Heart left ventricle (tissue), 16 donors: ENCODE results near the gene ACTL6B. TPM values are rescaled to one million over a fixed set of nuclear protein-coding genes. Genes with fewer than 3 reads are reported as not detected.

Experiments
- ATAC-seq, 4 donors: fragments of 200-7000 bp; cut with Tn5 transposase; one replicate each; pipeline ENCODE4 v1.9.1; 2020 to 2022; ENCODE audit warnings: moderate library complexity in 4 of 4, mild to moderate bottlenecking in 3 of 4, moderate number of reproducible peaks in 1 of 4
- DNase-seq, 5 donors: peaks; one replicate each; pipeline ENCODE4 v3.0.0-alpha.2; 2020
- H3K27ac ChIP-seq, 12 donors: fragments of 200-600 bp; sonication (generic) in 4 of 12; one replicate each; pipeline versions ENCODE4 v1.5.0 to v1.8.0; 2016 to 2022; ENCODE audit warnings: mild to moderate bottlenecking in 2 of 12
- H3K27me3 ChIP-seq, 9 donors: fragments of 200-600 bp; sonication (generic) in 2 of 9; one replicate each; pipeline versions ENCODE4 v1.5.1 to v1.8.0; 2016 to 2022; ENCODE audit warnings: mild to moderate bottlenecking in 3 of 9
- H3K36me3 ChIP-seq, 9 donors: fragments of 200-600 bp; sonication (generic) in 2 of 9; one replicate each; pipeline versions ENCODE4 v1.5.0 to v1.8.0; 2018 to 2022; ENCODE audit warnings: mild to moderate bottlenecking in 2 of 9
- H3K4me1 ChIP-seq, 12 donors: fragments of 200-600 bp; sonication (generic) in 4 of 12; one replicate each; pipeline versions ENCODE4 v1.5.0 to v1.8.0; 2016 to 2022; ENCODE audit warnings: mild to moderate bottlenecking in 3 of 12
- H3K4me3 ChIP-seq, 12 donors: fragments of 200-600 bp; sonication (generic) in 4 of 12; one replicate each; pipeline versions ENCODE4 v1.5.0 to v1.8.0; 2017 to 2022; ENCODE audit warnings: mild to moderate bottlenecking in 9 of 12, moderate library complexity in 4 of 12
- H3K9me3 ChIP-seq, 12 donors: fragments of 200-600 bp; sonication (generic) in 4 of 12; one replicate each; pipeline versions ENCODE4 v1.5.0 to v1.8.0; 2016 to 2022; ENCODE audit warnings: mild to moderate bottlenecking in 1 of 12
- POLR2A ChIP-seq, 2 donors: fragments of 450-650 bp; IDR thresholded peaks; one replicate each; pipeline ENCODE4 v1.6.1; 2017; ENCODE audit warnings: antibody characterized with exemption in 2 of 2, mild to moderate bottlenecking in 2 of 2, moderate library complexity in 2 of 2
- WGBS, 4 donors: extraction: QIAGEN DNeasy Blood & Tissue Kit in 2 of 4; methylation state at CpG; one replicate each; pipeline versions ENCODE4 v1.1.5 to v1.1.7; 2013 to 2018; 5-methylcytosine and 5-hydroxymethylcytosine counted together
- intact Hi-C, 10 donors: fragments of 100-400 bp; cut with DNase I; formaldehyde crosslinking; loops; one replicate each; pipeline versions ENCODE4 v1.11.1 to v1.14.2; 2022
- polyA plus RNA-seq, 2 donors: library from polyadenylated mRNA; stranded (reverse); fragments of 200-250 nt; gene quantifications; one replicate each; pipeline ENCODE4 v1.2.3, GENCODE V29; 2013
- total RNA-seq, 9 donors: library from RNA; depleted of rRNA in 2 of 9; stranded (reverse); fragments of >200 nt in 2 of 9; fragmentation: NEBNext Ultra II Directional in 3 of 9; extraction: Animal tissue kit (Norgen Biotek cat#: 25700) in 3 of 9; gene quantifications; one replicate each; pipeline versions ENCODE4 v1.1.0 to v1.2.4, GENCODE V29; 2016 to 2023
- TF ChIP-seq, protein P1 (sequence below), 12 donors: fragments of 200-600 bp; sonication (generic) in 4 of 12; IDR thresholded peaks; one replicate each; pipeline versions ENCODE4 v1.5.0 to v1.8.0; 2018 to 2022; ENCODE audit warnings: antibody characterized with exemption in 12 of 12, mild to moderate bottlenecking in 5 of 12
- donor health status: ischemic (EF 13 %, LVEDD 7.1; RV severe dilation, severe dysfunction).
- donor health status: healthy with polysubstance abuse.
- donor health status: DM: no; HTN: yes; CAD: no.
- donor health status: DM: no; HTN: no; CAD: no.
- donor health status: ischemic (EF 25% LVEDD 6.9; RV normal size, moderate dysfunction).
- donor health status: ischemic (EF 25% LVEDD 5.7; RV mildly dilated, moderate dysfunction).
- donor health status: healthy.
- donor health status: DM: yes; HTN: yes; CAD: no.
- donor health status: ischemic (EF 35%, LVEDD 5.7; RV mildly dilated, moderate dysfunction).
- donor health status: nonischemic (EF 11% LVEDD 7.7; RV severe dilation, severe dysfunction).
- donor health status: DM: yes; HTN: yes; CAD: no.
- donor health status: PGD.
- donor health status: ischemic (EF 29% LVEDD 5.4; RV normal size, mild dysfunction).
- donor health status: nonischemic (EF 23%, LVEDD 6.1; RV moderate dilation, normal function).

The ACTL6B gene
- total and polyA plus RNA-seq, 11 donors = not detected

DNA sequence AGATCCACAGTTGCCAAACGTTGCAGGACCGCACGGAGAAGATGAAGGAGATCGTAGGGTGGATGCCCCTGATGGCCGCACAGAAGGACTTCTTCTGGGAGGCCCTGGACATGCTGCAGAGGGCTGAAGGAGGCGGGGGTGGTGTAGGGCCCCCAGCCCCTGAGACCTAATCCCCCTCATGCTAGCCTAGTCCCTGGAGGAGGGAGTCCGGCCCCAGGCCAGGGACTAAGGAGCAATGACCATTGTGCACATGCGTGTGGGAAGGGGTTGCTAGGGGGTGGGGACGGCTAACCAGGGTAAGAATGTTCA is 55.6 kb downstream of the ACTL6B start:
- Histone ChIP-seq H3K27me3 (no peaks in the 10 kb centered on the region), H3K4me1 (peaks cover 0 to 30% (median 10%) of the 10 kb centered on the region in 12 donors), H3K4me3 (no peak overlapping the region), H3K9me3 (no peaks in the 10 kb centered on the region), H3K27ac (no peak overlapping the region), H3K36me3 (no peaks in the 10 kb centered on the region)
- intact Hi-C loops = loop anchor here in 1 of 10 donors (5.0 kb wide), 1 partner anchor 92 kb away; the partner anchor contains the start of gene GIGYF1
- DNase-seq = no peak
- no peak for ATAC-seq
- 77 to 93% (median 87%) methylated on average over 6 to 9 of the region's 9 CpGs for WGBS, 4 donors
- TF ChIP-seq POLR2A (IDR thresholded peaks at IDR 0.05) = no peak
- TF ChIP-seq, protein P1, sequence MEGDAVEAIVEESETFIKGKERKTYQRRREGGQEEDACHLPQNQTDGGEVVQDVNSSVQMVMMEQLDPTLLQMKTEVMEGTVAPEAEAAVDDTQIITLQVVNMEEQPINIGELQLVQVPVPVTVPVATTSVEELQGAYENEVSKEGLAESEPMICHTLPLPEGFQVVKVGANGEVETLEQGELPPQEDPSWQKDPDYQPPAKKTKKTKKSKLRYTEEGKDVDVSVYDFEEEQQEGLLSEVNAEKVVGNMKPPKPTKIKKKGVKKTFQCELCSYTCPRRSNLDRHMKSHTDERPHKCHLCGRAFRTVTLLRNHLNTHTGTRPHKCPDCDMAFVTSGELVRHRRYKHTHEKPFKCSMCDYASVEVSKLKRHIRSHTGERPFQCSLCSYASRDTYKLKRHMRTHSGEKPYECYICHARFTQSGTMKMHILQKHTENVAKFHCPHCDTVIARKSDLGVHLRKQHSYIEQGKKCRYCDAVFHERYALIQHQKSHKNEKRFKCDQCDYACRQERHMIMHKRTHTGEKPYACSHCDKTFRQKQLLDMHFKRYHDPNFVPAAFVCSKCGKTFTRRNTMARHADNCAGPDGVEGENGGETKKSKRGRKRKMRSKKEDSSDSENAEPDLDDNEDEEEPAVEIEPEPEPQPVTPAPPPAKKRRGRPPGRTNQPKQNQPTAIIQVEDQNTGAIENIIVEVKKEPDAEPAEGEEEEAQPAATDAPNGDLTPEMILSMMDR (IDR thresholded peaks at IDR 0.05) = no peak

DNA sequence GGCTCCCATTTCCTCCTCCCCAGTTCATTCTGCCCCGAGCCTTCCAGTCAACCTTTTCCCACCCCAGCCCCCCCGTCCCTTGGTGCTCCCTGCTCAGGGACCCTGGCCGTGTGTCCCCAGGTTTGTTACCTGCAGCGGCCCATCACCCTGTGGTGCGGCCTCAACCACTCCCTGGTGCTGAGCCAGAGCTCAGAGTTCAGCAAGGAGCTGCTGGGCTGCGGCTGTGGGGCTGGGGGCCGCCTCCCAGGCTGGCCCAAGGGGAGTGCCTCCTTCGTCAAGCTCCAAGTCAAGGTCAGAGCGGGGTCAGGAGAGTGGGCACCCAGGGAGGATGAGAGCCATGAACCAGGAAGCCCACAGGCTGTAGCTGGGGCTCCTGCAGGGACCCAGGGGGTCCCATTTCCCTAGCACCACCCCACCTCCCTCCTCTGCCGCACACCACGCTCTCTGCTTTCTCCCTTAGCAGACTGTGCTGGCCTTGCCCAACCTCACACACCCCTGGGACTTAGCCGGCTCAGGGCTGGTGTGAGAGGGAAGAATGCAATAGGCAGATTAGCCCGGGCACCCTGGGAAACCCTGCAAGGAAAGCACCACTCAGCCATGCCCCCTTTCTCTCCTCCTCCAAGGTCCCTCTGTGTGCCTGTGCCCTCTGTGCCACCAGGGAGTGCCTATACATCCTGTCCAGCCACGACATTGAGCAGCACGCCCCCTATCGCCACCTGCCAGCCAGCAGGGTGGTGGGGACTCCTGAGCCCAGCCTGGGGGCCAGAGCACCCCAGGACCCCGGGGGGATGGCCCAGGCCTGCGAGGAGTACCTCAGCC is 56.1 kb downstream of the ACTL6B start:
- H3K36me3 ChIP-seq = no peaks in the 10 kb centered on the region
- DNase-seq (no peak), ATAC-seq (no peak)
- intact Hi-C loops = loop anchor here in 1 of 10 donors (5.0 kb wide), 1 partner anchor 92 kb away; the partner anchor contains the start of gene GIGYF1
- H3K27me3 ChIP-seq = no peaks in the 10 kb centered on the region
- peaks cover 0 to 24% (median 6%) of the 10 kb centered on the region in 12 donors for H3K4me1 ChIP-seq
- H3K4me3 ChIP-seq = no peak overlapping the region
- 50 to 77% (median 74%) methylated on average over 12 to 18 of the region's 18 CpGs for WGBS, 4 donors
- no peaks in the 10 kb centered on the region for H3K9me3 ChIP-seq
- no peak overlapping the region for H3K27ac ChIP-seq
- TF ChIP-seq POLR2A (IDR thresholded peaks at IDR 0.05) = no peak
- TF ChIP-seq, protein P1 (IDR thresholded peaks at IDR 0.05) = no peak

DNA sequence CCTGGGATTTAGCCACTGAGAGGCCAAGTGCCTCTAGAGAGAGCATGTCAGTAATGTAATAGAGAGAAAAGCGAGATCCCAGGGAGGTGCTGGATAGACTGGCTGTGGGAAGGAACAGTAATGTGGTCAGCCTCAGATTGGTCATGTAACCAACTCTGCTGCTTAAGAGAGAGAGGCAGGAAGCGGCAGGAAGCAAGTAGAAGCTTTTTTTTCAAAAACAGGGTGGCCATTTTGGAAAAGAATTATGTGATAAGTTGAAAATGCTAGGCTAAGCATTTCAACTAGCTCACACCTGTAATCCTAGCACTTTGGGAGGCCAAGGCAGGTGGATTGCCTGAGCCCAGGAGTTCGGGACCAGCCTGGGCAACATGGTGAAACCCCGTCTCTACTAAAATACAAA is 57.8 kb downstream of the ACTL6B start:
- H3K4me1 ChIP-seq = peaks cover 0 to 9% (median 0%) of the 10 kb centered on the region in 12 donors
- ATAC-seq (no peak), DNase-seq (no peak)
- intact Hi-C loops = no loop called here
- no peak overlapping the region for H3K4me3 ChIP-seq
- H3K27me3 ChIP-seq = no peaks in the 10 kb centered on the region
- WGBS, 4 donors = 85 to 93% (median 89%) methylated on average over 4 of the region's 4 CpGs
- H3K9me3 ChIP-seq = no peaks in the 10 kb centered on the region
- TF ChIP-seq POLR2A (IDR thresholded peaks at IDR 0.05) = no peak
- TF ChIP-seq, protein P1 (IDR thresholded peaks at IDR 0.05) = no peak
- no peaks in the 10 kb centered on the region for H3K36me3 ChIP-seq
- no peak overlapping the region for H3K27ac ChIP-seq

DNA sequence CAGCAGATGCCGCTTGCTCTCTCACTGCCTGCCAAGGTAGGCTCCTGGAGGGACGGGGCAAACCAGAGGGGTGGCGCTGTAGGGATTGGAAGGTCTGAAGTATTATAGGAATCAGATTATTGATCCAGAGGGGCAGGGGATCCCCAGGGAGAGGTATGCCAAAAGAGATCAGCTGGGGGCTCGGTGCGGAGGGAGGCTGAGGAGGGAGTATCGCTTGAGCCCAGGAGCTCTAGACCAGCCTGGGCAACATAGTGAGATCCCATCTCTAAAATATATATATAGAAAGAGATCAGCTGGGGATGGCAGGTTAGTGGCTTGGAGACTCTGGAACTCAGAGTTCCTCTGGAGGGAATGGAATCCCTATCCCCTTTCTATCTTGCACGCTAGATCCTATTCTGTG is 61.1 kb downstream of the ACTL6B start:
- no peak for ATAC-seq
- intact Hi-C loops = no loop called here
- no peaks in the 10 kb centered on the region for H3K36me3 ChIP-seq

More for the DNA sequence above, 61.1 kb downstream of the ACTL6B start:
- H3K4me3 ChIP-seq = no peak overlapping the region
- no peak for TF ChIP-seq POLR2A (IDR thresholded peaks at IDR 0.05)
- TF ChIP-seq, protein P1 (IDR thresholded peaks at IDR 0.05) = no peak
- WGBS, 4 donors = 92 to 98% (median 97%) methylated on average over 7 of the region's 7 CpGs
- no peaks in the 10 kb centered on the region for H3K27me3 ChIP-seq
- H3K27ac ChIP-seq = no peak overlapping the region
- peaks cover 0 to 11% (median 4%) of the 10 kb centered on the region in 12 donors for H3K4me1 ChIP-seq
- no peaks in the 10 kb centered on the region for H3K9me3 ChIP-seq
- DNase-seq = no peak

Other genes with a start within 250 kb of the ACTL6B start
- gene ZCWPW1, start 227.7 kb downstream of the ACTL6B start, total RNA-seq = 1 to 10 TPM; 2.8 to 6.2 (median 3.7) TPM
- gene ZCWPW1, start 227.7 kb downstream of the ACTL6B start, polyA plus RNA-seq = 1 to 10 TPM; 5.1 to 6.4 TPM
- 10 to 100 TPM; 15.8 to 30.3 (median 21.5) TPM for gene MEPCE, start 226.6 kb downstream of the ACTL6B start, total RNA-seq
- 10 to 100 TPM; 14.6 to 24.5 TPM for gene MEPCE, start 226.6 kb downstream of the ACTL6B start, polyA plus RNA-seq
- 10 to 100 TPM in 8 of 9 donors, 1 to 10 TPM in 1; 9.6 to 26.8 (median 12.4) TPM for gene PPP1R35, start 220.0 kb downstream of the ACTL6B start, total RNA-seq
- gene PPP1R35, start 220.0 kb downstream of the ACTL6B start, polyA plus RNA-seq = 10 to 100 TPM; 17.7 to 28.4 TPM
- gene SPACDR, start 192.2 kb downstream of the ACTL6B start, total RNA-seq = under 1 TPM in 5 of 9 donors, not detected in 4; 0.27 to 0.77 (median 0.39) TPM
- under 1 TPM; 0.61 to 0.78 TPM for gene SPACDR, start 192.2 kb downstream of the ACTL6B start, polyA plus RNA-seq
- gene TSC22D4, start 177.2 kb downstream of the ACTL6B start, total RNA-seq = 10 to 100 TPM; 41.8 to 55.5 (median 49.0) TPM
- gene TSC22D4, start 177.2 kb downstream of the ACTL6B start, polyA plus RNA-seq = 10 to 100 TPM; 42.2 to 47.0 TPM
- gene NYAP1, start 172.5 kb downstream of the ACTL6B start, total RNA-seq = 1 to 10 TPM in 1 of 9 donors, under 1 TPM in 5, not detected in 3; 0.16 to 1.1 (median 0.35) TPM
- under 1 TPM; 0.42 to 0.50 TPM for gene NYAP1, start 172.5 kb downstream of the ACTL6B start, polyA plus RNA-seq
- gene AGFG2, start 117.2 kb downstream of the ACTL6B start, total RNA-seq = 10 to 100 TPM; 24.1 to 36.9 (median 32.8) TPM
- gene AGFG2, start 117.2 kb downstream of the ACTL6B start, polyA plus RNA-seq = 10 to 100 TPM; 12.5 to 30.8 TPM
- gene SAP25, start 82.5 kb downstream of the ACTL6B start, total RNA-seq = 1 to 10 TPM in 2 of 9 donors, under 1 TPM in 3, not detected in 4; 0.35 to 2.3 (median 0.72) TPM
- under 1 TPM; 0.30 to 0.65 TPM for gene SAP25, start 82.5 kb downstream of the ACTL6B start, polyA plus RNA-seq
- 10 to 100 TPM; 18.5 to 46.6 (median 29.2) TPM for gene LRCH4, start 70.3 kb downstream of the ACTL6B start, total RNA-seq
- gene LRCH4, start 70.3 kb downstream of the ACTL6B start, polyA plus RNA-seq = 10 to 100 TPM; 34.1 to 42.0 TPM
- gene FBXO24, start 70.1 kb downstream of the ACTL6B start, total RNA-seq = under 1 TPM in 6 of 9 donors, not detected in 3; 0.11 to 0.75 (median 0.48) TPM
- under 1 TPM in 1 of 2 donors, not detected in 1; 0.14 TPM for gene FBXO24, start 70.1 kb downstream of the ACTL6B start, polyA plus RNA-seq
- 10 to 100 TPM; 15.7 to 68.1 (median 28.3) TPM for gene PCOLCE, start 54.1 kb downstream of the ACTL6B start, total RNA-seq
- gene PCOLCE, start 54.1 kb downstream of the ACTL6B start, polyA plus RNA-seq = 10 to 100 TPM; 33.5 to 35.4 TPM
- gene MOSPD3, start 43.9 kb downstream of the ACTL6B start, total RNA-seq = 10 to 100 TPM in 5 of 9 donors, 1 to 10 TPM in 4; 6.7 to 13.8 (median 10.4) TPM
- 10 to 100 TPM; 10.4 to 12.3 TPM for gene MOSPD3, start 43.9 kb downstream of the ACTL6B start, polyA plus RNA-seq
- under 1 TPM in 4 of 9 donors, not detected in 5; 0.15 to 0.59 (median 0.45) TPM for gene TFR2, start 14.9 kb downstream of the ACTL6B start, total RNA-seq
- gene TFR2, start 14.9 kb downstream of the ACTL6B start, polyA plus RNA-seq = under 1 TPM; 0.08 to 0.37 TPM
- 100 to 1,000 TPM in 7 of 9 donors, 10 to 100 TPM in 2; 94.8 to 188 (median 122) TPM for gene GNB2, start 17.3 kb upstream of the ACTL6B start, total RNA-seq
- 100 to 1,000 TPM in 1 of 2 donors, 10 to 100 TPM in 1; 48.0 to 199 TPM for gene GNB2, start 17.3 kb upstream of the ACTL6B start, polyA plus RNA-seq
- 10 to 100 TPM; 14.1 to 31.7 (median 23.2) TPM for gene GIGYF1, start 37.8 kb upstream of the ACTL6B start, total RNA-seq
- gene GIGYF1, start 37.8 kb upstream of the ACTL6B start, polyA plus RNA-seq = 10 to 100 TPM; 12.9 to 23.8 TPM
- 10 to 100 TPM; 24.1 to 41.3 (median 28.9) TPM for gene POP7, start 49.7 kb upstream of the ACTL6B start, total RNA-seq
- gene POP7, start 49.7 kb upstream of the ACTL6B start, polyA plus RNA-seq = 10 to 100 TPM; 42.1 to 62.4 TPM
- gene EPO, start 64.0 kb upstream of the ACTL6B start, total RNA-seq = not detected
- gene EPO, start 64.0 kb upstream of the ACTL6B start, polyA plus RNA-seq = not detected
- gene ZAN, start 77.1 kb upstream of the ACTL6B start, total RNA-seq = not detected
- gene ZAN, start 77.1 kb upstream of the ACTL6B start, polyA plus RNA-seq = not detected
- 10 to 100 TPM; 18.0 to 76.2 (median 21.4) TPM for gene EPHB4, start 171.1 kb upstream of the ACTL6B start, total RNA-seq
- gene EPHB4, start 171.1 kb upstream of the ACTL6B start, polyA plus RNA-seq = 10 to 100 TPM; 10.7 to 35.2 TPM
- gene SLC12A9, start 196.3 kb upstream of the ACTL6B start, total RNA-seq = 10 to 100 TPM in 1 of 9 donors, 1 to 10 TPM in 8; 4.6 to 23.6 (median 7.0) TPM
- 10 to 100 TPM in 1 of 2 donors, 1 to 10 TPM in 1; 6.4 to 10.5 TPM for gene SLC12A9, start 196.3 kb upstream of the ACTL6B start, polyA plus RNA-seq
- 10 to 100 TPM in 8 of 9 donors, 1 to 10 TPM in 1; 9.2 to 37.3 (median 17.1) TPM for gene TRIP6, start 210.9 kb upstream of the ACTL6B start, total RNA-seq
- 10 to 100 TPM; 10.6 to 23.1 TPM for gene TRIP6, start 210.9 kb upstream of the ACTL6B start, polyA plus RNA-seq
- 10 to 100 TPM; 31.0 to 62.2 (median 49.5) TPM for gene SRRT, start 218.7 kb upstream of the ACTL6B start, total RNA-seq
- gene SRRT, start 218.7 kb upstream of the ACTL6B start, polyA plus RNA-seq = 10 to 100 TPM; 38.0 to 49.7 TPM
- gene UFSP1, start 233.3 kb upstream of the ACTL6B start, total RNA-seq = 1 to 10 TPM; 1.0 to 3.4 (median 1.6) TPM
- 1 to 10 TPM; 3.4 TPM for gene UFSP1, start 233.3 kb upstream of the ACTL6B start, polyA plus RNA-seq
- gene ACHE, start 239.4 kb upstream of the ACTL6B start, total RNA-seq = 1 to 10 TPM in 4 of 9 donors, under 1 TPM in 5; 0.44 to 2.1 (median 0.78) TPM
- gene ACHE, start 239.4 kb upstream of the ACTL6B start, polyA plus RNA-seq = under 1 TPM; 0.58 to 0.69 TPM